B cell (primary cell): ENCODE measurements around the gene ZDHHC4. TPM values are rescaled to one million over a fixed set of nuclear protein-coding genes. Genes with fewer than 3 reads are reported as not detected.

Source experiments
- ATAC-seq: fragments of 200-7000 bp; cut with Tn5 transposase; one replicate; pipeline ENCODE4 v1.10.0; 2021; ENCODE audit warnings: low read depth, mild to moderate bottlenecking, moderate number of reproducible peaks, moderate library complexity
- CTCF ChIA-PET: fragments of 350-600 bp; sonication (Branson Sonifier 250); formaldehyde crosslinking; loops from one replicate; lab custom pipeline; 2021; ENCODE audit warnings: antibody characterized with exemption, inconsistent platforms; lab: Charles Lee
- POLR2A ChIA-PET: fragments of 350-600 bp; sonication (Branson Sonifier 250); formaldehyde crosslinking; loops from one replicate; lab custom pipeline; 2021; ENCODE audit warnings: antibody characterized with exemption; lab: Charles Lee
- DNase-seq: peaks from one replicate; pipeline ENCODE4 v3.0.0; 2013
- H2AFZ ChIP-seq: 2 replicates; pipeline ENCODE4 v1.6.1; 2012; ENCODE audit warnings: mild to moderate bottlenecking, low read depth, low read length; ENCODE audit not compliant: insufficient read depth, poor library complexity, severe bottlenecking
- H3K27ac ChIP-seq, 2 donors: 1 replicate in 1 of 2; 2 replicates in 1 of 2; pipeline ENCODE4 v1.5.1; 2012 to 2013; ENCODE audit warnings: low read length in 2 of 2, mild to moderate bottlenecking in 2 of 2, moderate library complexity in 1 of 2
- H3K27me3 ChIP-seq, 4 experiments: fragments of 200-600 bp in 1 of 4; sonication (generic) in 1 of 4; replicated peaks in 1 of 4; 1 replicate in 2 of 4; 2 replicates in 2 of 4; pipeline versions ENCODE4 v1.6.1 to v1.7.0; 2013 to 2016; ENCODE audit warnings: low read length in 3 of 4, mild to moderate bottlenecking in 2 of 4, mixed read lengths in 1 of 4, moderate library complexity in 1 of 4; ENCODE audit not compliant: insufficient read depth in 4 of 4, control insufficient read depth in 3 of 4; ENCODE audit errors: control extremely low read depth in 1 of 4
- H3K36me3 ChIP-seq, 2 experiments: replicated peaks in 1 of 2; 1 replicate in 1 of 2; 2 replicates in 1 of 2; pipeline versions ENCODE4 v1.6.1 to v1.7.1; 2013; ENCODE audit warnings: low read length in 1 of 2; ENCODE audit not compliant: insufficient read depth in 2 of 2, control insufficient read depth in 1 of 2; ENCODE audit errors: control extremely low read depth in 1 of 2, extremely low read depth in 1 of 2
- H3K4me1 ChIP-seq, 2 donors: fragments of 200-600 bp in 1 of 2; sonication (generic) in 1 of 2; 1 replicate in 1 of 2; 2 replicates in 1 of 2; pipeline versions ENCODE4 v1.5.1 to v1.6.1; 2013 to 2017; ENCODE audit warnings: low read length in 2 of 2; ENCODE audit not compliant: control insufficient read depth in 2 of 2, insufficient read depth in 2 of 2
- H3K4me2 ChIP-seq: replicated peaks from 2 replicates; pipeline ENCODE3; 2012; ENCODE audit warnings: mild to moderate bottlenecking, low read depth, low read length; ENCODE audit not compliant: poor library complexity, severe bottlenecking
- H3K4me3 ChIP-seq, 5 experiments: fragments of 200-600 bp in 1 of 5; sonication (generic) in 1 of 5; 1 replicate in 3 of 5; 2 replicates in 2 of 5; pipeline versions ENCODE4 v1.5.1 to v1.7.0; 2011 to 2016; ENCODE audit warnings: low read length in 4 of 5, mild to moderate bottlenecking in 4 of 5, low read depth in 2 of 5, control low read depth in 1 of 5, moderate library complexity in 1 of 5; ENCODE audit not compliant: insufficient read depth in 1 of 5; ENCODE audit errors: control extremely low read depth in 1 of 5, extremely low read depth in 1 of 5
- H3K79me2 ChIP-seq: fragments of 200-600 bp; sonication (generic); one replicate; pipeline ENCODE4 v1.6.0; 2016; ENCODE audit warnings: low read length; ENCODE audit not compliant: control insufficient read depth, insufficient read depth
- H3K9ac ChIP-seq: fragments of 200-600 bp; sonication (generic); 2 replicates; pipeline ENCODE4 v1.6.1; 2017; ENCODE audit warnings: mild to moderate bottlenecking, low read length, moderate library complexity
- H3K9me3 ChIP-seq, 3 donors: one replicate each; pipeline versions ENCODE4 v1.6.1 to v1.7.1; 2013; ENCODE audit warnings: low read length in 2 of 3; ENCODE audit not compliant: control insufficient read depth in 2 of 3, insufficient read depth in 1 of 3; ENCODE audit errors: control extremely low read depth in 1 of 3
- H4K20me1 ChIP-seq: 2 replicates; pipeline ENCODE4 v1.6.0; 2012; ENCODE audit warnings: mild to moderate bottlenecking, low read length; ENCODE audit not compliant: insufficient read depth, control insufficient read depth, poor library complexity, severe bottlenecking
- H3K27ac Mint-ChIP-seq: one replicate; pipeline ENCODE4 v1.8.0; 2021; ENCODE audit warnings: mixed read lengths
- H3K27me3 Mint-ChIP-seq: one replicate; pipeline ENCODE4 v1.8.0; 2021; ENCODE audit warnings: mixed read lengths
- H3K4me1 Mint-ChIP-seq: one replicate; pipeline ENCODE4 v1.8.0; 2021; ENCODE audit warnings: mixed read lengths
- H3K4me3 Mint-ChIP-seq: one replicate; pipeline ENCODE4 v1.8.0; 2021; ENCODE audit warnings: mixed read lengths
- H3K9me3 Mint-ChIP-seq: one replicate; pipeline ENCODE4 v1.8.0; 2022; ENCODE audit warnings: mixed read lengths; ENCODE audit not compliant: insufficient read depth
- EZH2 ChIP-seq: IDR thresholded peaks from 2 replicates; pipeline ENCODE4 v1.6.1; 2012; ENCODE audit warnings: borderline replicate concordance, low read depth, mild to moderate bottlenecking, moderate library complexity, low read length; ENCODE audit not compliant: insufficient read depth, poor library complexity, severe bottlenecking
- WGBS: methylation state at CpG from one replicate; pipeline ENCODE4 v1.1.5; 2013; ENCODE audit warnings: missing lambda C conversion rate; ENCODE audit not compliant: insufficient coverage; 5-methylcytosine and 5-hydroxymethylcytosine counted together
- intact Hi-C: fragments of 100-400 bp; cut with micrococcal nuclease; formaldehyde crosslinking; loops from one replicate; pipeline ENCODE4 v1.10.0; 2022
- polyA plus RNA-seq: library from polyadenylated mRNA; depleted of rRNA; stranded (reverse); fragments of >200 nt; gene quantifications from 2 replicates; pipeline ENCODE4 v1.2.3, GENCODE V29; 2012
- total RNA-seq, 2 donors: library from RNA; stranded (reverse); fragments of 120-200 nt in 1 of 2; gene quantifications; 1 replicate in 1 of 2; 2 replicates in 1 of 2; pipeline versions ENCODE4 v1.2.3 to v1.2.4, GENCODE V29; 2013 to 2022
- TF ChIP-seq, protein P1 (sequence below): fragments of 200-600 bp; IDR thresholded peaks from one replicate; pipeline ENCODE4 v1.8.0; 2022; ENCODE audit warnings: antibody characterized with exemption, mild to moderate bottlenecking

ZDHHC4 gene
- total and polyA plus RNA-seq, 2 donors (not counting 1 experiment from before 2014, with no cell fraction given) = 38.5 to 42.0 TPM

DNA sequence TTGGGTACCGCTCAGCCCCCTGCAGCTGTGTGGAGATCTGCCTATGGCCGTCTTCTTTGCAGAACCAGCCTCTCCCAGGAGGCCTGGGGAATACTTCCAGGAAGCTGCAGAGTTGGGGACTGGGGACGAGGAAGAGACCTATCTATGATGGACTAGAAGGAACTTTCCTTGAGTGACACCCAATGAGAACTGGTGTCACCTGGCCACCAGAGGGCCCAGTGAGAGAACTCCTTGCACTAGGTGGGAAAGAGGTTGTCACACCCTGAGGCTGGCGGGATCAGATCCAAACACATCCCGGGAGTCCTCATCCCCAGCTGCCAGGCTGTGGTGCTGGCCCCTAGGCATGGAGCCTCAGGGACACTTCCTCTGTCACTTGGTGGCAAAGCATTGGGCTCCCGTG is 21.1 kb upstream of the ZDHHC4 start:
- no peak for DNase-seq
- 89% methylated on average over 6 of the region's 6 CpGs for WGBS
- Histone ChIP-seq H3K9me3 (no peaks in the 10 kb centered on the region), H3K4me2 (no peak overlapping the region), H3K27me3 (no peaks in the 10 kb centered on the region), H3K9ac (no peak overlapping the region), H3K36me3 (no peaks in the 10 kb centered on the region), H3K79me2 (no peaks in the 10 kb centered on the region), H4K20me1 (no peaks in the 10 kb centered on the region), H3K27ac (no peak overlapping the region), H3K4me1 (peaks cover 3 to 11% of the 10 kb centered on the region in 2 donors), H2AFZ (no peak overlapping the region), H3K4me3 (no peak overlapping the region)
- Mint-ChIP-seq H3K4me3 (no peak overlapping the region), H3K27ac (no peak overlapping the region), H3K4me1 (peaks cover 6% of the 10 kb centered on the region), H3K9me3 (no peaks in the 10 kb centered on the region), H3K27me3 (peaks cover 6% of the 10 kb centered on the region)
- ATAC-seq = no peak
- no peak for TF ChIP-seq EZH2
- TF ChIP-seq, protein P1, sequence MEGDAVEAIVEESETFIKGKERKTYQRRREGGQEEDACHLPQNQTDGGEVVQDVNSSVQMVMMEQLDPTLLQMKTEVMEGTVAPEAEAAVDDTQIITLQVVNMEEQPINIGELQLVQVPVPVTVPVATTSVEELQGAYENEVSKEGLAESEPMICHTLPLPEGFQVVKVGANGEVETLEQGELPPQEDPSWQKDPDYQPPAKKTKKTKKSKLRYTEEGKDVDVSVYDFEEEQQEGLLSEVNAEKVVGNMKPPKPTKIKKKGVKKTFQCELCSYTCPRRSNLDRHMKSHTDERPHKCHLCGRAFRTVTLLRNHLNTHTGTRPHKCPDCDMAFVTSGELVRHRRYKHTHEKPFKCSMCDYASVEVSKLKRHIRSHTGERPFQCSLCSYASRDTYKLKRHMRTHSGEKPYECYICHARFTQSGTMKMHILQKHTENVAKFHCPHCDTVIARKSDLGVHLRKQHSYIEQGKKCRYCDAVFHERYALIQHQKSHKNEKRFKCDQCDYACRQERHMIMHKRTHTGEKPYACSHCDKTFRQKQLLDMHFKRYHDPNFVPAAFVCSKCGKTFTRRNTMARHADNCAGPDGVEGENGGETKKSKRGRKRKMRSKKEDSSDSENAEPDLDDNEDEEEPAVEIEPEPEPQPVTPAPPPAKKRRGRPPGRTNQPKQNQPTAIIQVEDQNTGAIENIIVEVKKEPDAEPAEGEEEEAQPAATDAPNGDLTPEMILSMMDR = no peak
- ChIA-PET POLR2A (no interaction called here), CTCF (no interaction called here)
- intact Hi-C loops = no loop called here

DNA sequence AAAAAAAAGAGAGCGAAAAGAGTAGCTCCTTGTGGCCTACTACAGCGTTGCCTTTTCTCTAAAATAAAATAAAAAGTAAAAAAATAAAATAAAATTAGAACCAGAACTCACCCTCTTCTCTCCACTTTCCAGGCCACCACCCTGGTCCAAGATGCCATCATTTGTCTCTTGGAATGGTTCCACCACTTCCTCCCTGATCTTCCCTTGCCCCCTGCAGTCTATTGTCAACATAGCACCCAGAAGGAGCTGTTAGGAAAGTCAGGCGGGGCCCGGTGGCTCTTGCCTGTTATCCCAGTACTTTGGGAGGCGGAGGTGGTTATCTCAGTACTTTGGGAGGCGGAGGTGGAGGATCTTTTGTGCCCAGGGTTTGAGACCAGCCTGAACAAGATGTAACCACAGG is 18.4 kb upstream of the ZDHHC4 start:
- Histone ChIP-seq H4K20me1 (no peaks in the 10 kb centered on the region), H3K4me1 (peaks cover 3 to 11% of the 10 kb centered on the region in 2 donors), H3K4me3 (no peak overlapping the region), H3K27ac (no peak overlapping the region), H3K27me3 (no peaks in the 10 kb centered on the region), H3K36me3 (no peaks in the 10 kb centered on the region), H2AFZ (no peak overlapping the region), H3K9me3 (no peaks in the 10 kb centered on the region), H3K9ac (no peak overlapping the region), H3K79me2 (no peaks in the 10 kb centered on the region), H3K4me2 (no peak overlapping the region)
- no peak overlapping the region for H3K27ac Mint-ChIP-seq
- intact Hi-C loops = no loop called here
- peaks cover 6% of the 10 kb centered on the region for H3K4me1 Mint-ChIP-seq
- no peak overlapping the region for H3K4me3 Mint-ChIP-seq
- TF ChIP-seq EZH2 = no peak
- TF ChIP-seq, protein P1 = no peak
- ChIA-PET POLR2A (interaction anchor here (0.6 kb wide), 1 partner anchor 14 kb away, joined by 5 read pairs; no protein-coding TSS in a partner anchor), CTCF (interaction anchor here (0.6 to 1.7 kb wide), 5 partner anchors 30 to 1568 kb away, joined by 3 to 8 read pairs (median 3); no protein-coding TSS in a partner anchor)
- ATAC-seq (no peak), DNase-seq (no peak)
- 58% methylated on average over 4 of the region's 6 CpGs for WGBS
- peaks cover 6% of the 10 kb centered on the region for H3K27me3 Mint-ChIP-seq
- H3K9me3 Mint-ChIP-seq = no peaks in the 10 kb centered on the region
